Measurements from ENCODE around the gene TIAM1. TPM values are rescaled to one million over a fixed set of nuclear protein-coding genes. Genes with fewer than 3 reads are reported as not detected.

The TIAM1 gene
- total and polyA plus RNA-seq, 2 of the 8 experiments (the other 6 are each of a cell fraction or from before 2014, with no cell fraction given): 10.1 to 30.7 TPM

DNA sequence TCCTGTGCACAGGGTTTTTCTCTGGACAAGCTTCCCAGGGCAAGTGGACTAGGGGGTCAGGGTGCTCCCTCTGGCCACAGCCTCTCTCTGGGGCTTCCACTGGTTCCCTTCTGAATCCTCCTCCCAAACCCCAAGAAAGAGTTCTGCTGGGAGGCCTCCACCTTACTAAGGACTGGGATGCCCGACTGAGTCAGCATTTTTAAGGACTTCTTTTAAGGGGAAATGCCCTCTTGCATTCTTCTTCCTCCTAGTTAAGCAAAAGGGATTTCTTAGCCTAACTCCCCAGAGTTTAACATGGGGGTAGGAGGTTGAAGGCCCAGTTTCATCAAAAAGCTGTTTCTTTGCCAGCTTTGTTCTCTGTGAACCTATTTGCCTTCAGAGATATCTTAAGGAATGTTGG is 206.1 kb downstream of the TIAM1 start:
- TF ChIP-seq NANOG (IDR thresholded peaks at IDR 0.05; ENCODE audit: insufficient read depth, low read depth, low read length, poor library complexity, severe bottlenecking) (no peak), RNF2 (IDR thresholded peaks at IDR 0.05; ENCODE audit: borderline replicate concordance, low read depth, low read length, missing control alignments, poor library complexity, severe bottlenecking) (no peak), SAP30 (IDR thresholded peaks at IDR 0.05; ENCODE audit: insufficient read depth, insufficient replicate concordance, low read length) (no peak), POLR2A (IDR thresholded peaks at IDR 0.05; ENCODE audit: control extremely low read depth in 1 of 2, low read depth in 2 of 2, low read length in 2 of 2) (no peak)
- Histone ChIP-seq H2BK20ac (ENCODE audit: low read length) (no peak overlapping the region), H3K27ac (ENCODE audit: low read depth, low read length) (no peak overlapping the region), H2BK120ac (replicated peaks; ENCODE audit: low read depth, low read length) (no peak overlapping the region), H4K91ac (replicated peaks; ENCODE audit: insufficient read length, low read length) (no peak overlapping the region), H2AFZ (ENCODE audit: low read length) (no peak overlapping the region), H3K27me3 (replicated peaks in 1 of 4; ENCODE audit: control insufficient read depth in 3 of 4, extremely low read depth in 1 of 4, insufficient read depth in 3 of 4, low read length in 3 of 4) (no peaks in the 10 kb centered on the region; a peak in 1 of 7 replicates), H3K4me3 (ENCODE audit: extremely low read depth in 1 of 4, insufficient read depth in 2 of 4, low read depth in 3 of 4, low read length in 4 of 4) (no peak overlapping the region), H3K23ac (ENCODE audit: insufficient read length) (no peak overlapping the region), H3K14ac (ENCODE audit: insufficient read length) (no peak overlapping the region), H2AK5ac (ENCODE audit: low read depth, low read length) (no peak overlapping the region), H2BK12ac (ENCODE audit: low read depth, low read length) (no peak overlapping the region), H3K23me2 (ENCODE audit: low read depth, low read length) (no peaks in the 10 kb centered on the region), H3K4me1 (replicated peaks in 1 of 4; ENCODE audit: control insufficient read depth in 3 of 4, insufficient read depth in 4 of 4, low read length in 3 of 4) (peaks cover 0 to 3% (median 2%) of the 10 kb centered on the region in 4 experiments; a peak in 2 of 7 replicates), H3K9ac (replicated peaks in 1 of 4; ENCODE audit: extremely low read depth in 1 of 4, low read depth in 3 of 4, low read length in 3 of 4) (no peak overlapping the region), H4K8ac (ENCODE audit: extremely low read depth, insufficient read depth, low read length) (no peak overlapping the region), H3K4me2 (ENCODE audit: insufficient read depth in 1 of 2, low read depth in 2 of 2, low read length in 2 of 2) (no peak overlapping the region), H4K20me1 (replicated peaks in 1 of 2; ENCODE audit: control insufficient read depth in 1 of 2, insufficient read depth in 2 of 2, low read length in 2 of 2) (no peaks in the 10 kb centered on the region), H3K79me1 (ENCODE audit: low read depth, low read length) (no peaks in the 10 kb centered on the region), H3K36me3 (ENCODE audit: control insufficient read depth in 2 of 4, insufficient read depth in 4 of 4, low read length in 3 of 4) (no peaks in the 10 kb centered on the region; a peak in 2 of 8 replicates), H3K9me3 (ENCODE audit: insufficient read depth in 2 of 2, low read depth in 1 of 2, low read length in 1 of 2) (no peaks in the 10 kb centered on the region), H2BK15ac (ENCODE audit: low read length) (no peak overlapping the region), H2BK5ac (ENCODE audit: low read depth, low read length) (no peak overlapping the region), H3K18ac (ENCODE audit: extremely low read depth, low read length) (no peak overlapping the region), H4K5ac (ENCODE audit: insufficient read length, low read depth, low read length) (no peak overlapping the region), H3K79me2 (ENCODE audit: control insufficient read depth in 1 of 2, insufficient read depth in 2 of 2, low read length in 2 of 2) (no peaks in the 10 kb centered on the region), H3K4ac (replicated peaks; ENCODE audit: insufficient read length, low read depth, low read length) (no peak overlapping the region), H3K56ac (replicated peaks; ENCODE audit: insufficient read length, low read depth, low read length) (no peak overlapping the region)
- ChIA-PET POLR2A (ENCODE audit: partially characterized antibody) (no interaction called here), CTCF (ENCODE audit: partially characterized antibody) (interaction anchor here (0.5 to 1.1 kb wide), 2 partner anchors 21 to 50 kb away, joined by 3 read pairs; no protein-coding TSS in a partner anchor)
- FAIRE-seq (no peak), DNase-seq (ENCODE audit: low read depth in 1 of 2, low spot score in 2 of 2) (no peak)
- WGBS, 2 experiments (ENCODE audit: extremely low coverage in 1 of 2, insufficient coverage in 1 of 2, insufficient read length in 1 of 2, insufficient replicate concordance in 2 of 2, low coverage in 1 of 2, low lambda C conversion rate in 2 of 2, missing lambda C conversion rate in 1 of 2): 100% methylated on average over 1 of the region's 1 CpG; no CpG with 5 or more reads in 1 of the 2 experiments
